OCI-LY1 (cell line): ENCODE results near the gene PARVA.

Experiments
- CTCF ChIP-seq: fragments of 200-600 bp; sonication (generic), shearing (Covaris generic); IDR thresholded peaks from 2 replicates; pipeline ENCODE4 v1.5.1; 2017; ENCODE audit warnings: mild to moderate bottlenecking, antibody characterized with exemption, low read length, moderate library complexity, mixed read lengths
- EZH2 ChIP-seq: fragments of 200-600 bp; sonication (generic), shearing (Covaris generic); IDR thresholded peaks from 2 replicates; pipeline ENCODE4 v1.8.0; 2017; ENCODE audit warnings: borderline replicate concordance, mixed run types, mild to moderate bottlenecking, antibody characterized with exemption, low read length, moderate library complexity, mixed read lengths

- TF ChIP-seq CTCF (no peak), EZH2 (no peak)
Observed at GRCh38 chr11:12402691-12403120, 25.3 kb downstream of the PARVA start.
